Measurements from ENCODE around the gene LAMA1.

DNA sequence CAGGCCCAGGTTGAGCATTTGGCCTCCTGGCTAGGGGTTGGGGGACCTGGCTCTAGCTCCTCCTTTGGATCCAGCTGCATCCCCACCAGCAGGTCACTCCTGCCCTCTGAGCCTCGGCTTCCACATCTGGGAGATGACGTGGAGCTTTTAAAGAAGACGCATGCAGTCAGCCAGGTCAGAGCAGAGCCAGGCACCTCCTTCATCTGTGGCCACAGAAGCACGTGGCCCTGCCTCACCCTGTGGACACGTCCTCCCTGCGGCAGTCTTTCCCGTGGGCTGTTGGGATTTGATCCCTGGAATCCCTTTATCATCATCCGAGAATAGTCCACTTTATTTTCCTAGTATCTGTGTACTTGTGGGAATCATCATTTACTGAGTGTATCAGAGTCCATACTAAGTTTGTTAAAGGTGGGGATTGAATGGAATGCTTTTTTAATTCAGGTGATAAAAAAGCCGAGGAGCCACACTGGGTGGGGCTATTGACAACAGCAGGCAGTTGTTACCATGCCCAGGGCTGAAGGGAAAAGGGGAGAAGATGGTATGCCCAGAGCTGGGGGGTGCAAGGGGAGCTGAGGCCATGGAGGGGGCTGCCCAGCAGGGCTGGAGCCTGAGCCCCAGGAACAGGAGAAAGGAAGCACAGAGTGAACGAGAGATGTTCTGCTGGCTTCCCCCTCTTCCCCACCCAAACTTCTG lies 170.1 kb downstream of the LAMA1 start:
- TF ChIP-seq CTCF (conservative IDR thresholded peaks at IDR 0.05) (no peak), ZFX (IDR thresholded peaks at IDR 0.05) (no peak)
